GM18517 (cell line): ENCODE data around the gene TESK1.

Source experiments
- ATAC-seq: cut with Tn5 transposase; IDR thresholded peaks from one replicate; pipeline ENCODE4 v1.9.1; 2021; ENCODE audit warnings: mild to moderate bottlenecking, moderate library complexity; ENCODE audit not compliant: unreplicated experiment

Gene TESK1

GRCh38 chr9:35604578-35605350 lies at the start of gene TESK1:
TESK1 (plus strand) TSS chr9:35605262; CDS start chr9:35605620, 358 bp downstream.
- ATAC-seq, result peak; percentile 39

DNA sequence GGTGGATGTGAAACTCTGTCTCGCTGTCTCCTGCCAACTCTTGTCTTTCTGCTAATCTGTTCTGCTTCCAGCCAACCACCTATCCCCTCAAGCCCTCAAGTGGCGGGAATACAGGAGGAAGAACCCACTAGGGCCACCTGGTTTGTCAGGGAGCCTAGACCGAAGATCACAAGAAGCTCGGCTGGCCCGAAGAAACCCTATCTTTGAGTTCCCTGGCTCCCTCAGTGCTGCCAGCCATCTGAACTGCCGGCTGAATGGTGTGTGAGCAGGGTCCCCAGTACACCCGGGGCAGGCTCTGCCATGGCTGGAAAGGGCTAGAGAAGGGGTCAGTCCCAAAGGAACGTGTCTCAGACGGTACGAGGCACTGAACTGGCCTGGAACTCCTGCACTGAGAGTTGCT lies 49.2 kb upstream of the TESK1 start:
- ATAC-seq, result no peak

GRCh38 chr9:35556776-35557175 lies 48.3 kb upstream of the TESK1 start:
- ATAC-seq, result no peak

DNA sequence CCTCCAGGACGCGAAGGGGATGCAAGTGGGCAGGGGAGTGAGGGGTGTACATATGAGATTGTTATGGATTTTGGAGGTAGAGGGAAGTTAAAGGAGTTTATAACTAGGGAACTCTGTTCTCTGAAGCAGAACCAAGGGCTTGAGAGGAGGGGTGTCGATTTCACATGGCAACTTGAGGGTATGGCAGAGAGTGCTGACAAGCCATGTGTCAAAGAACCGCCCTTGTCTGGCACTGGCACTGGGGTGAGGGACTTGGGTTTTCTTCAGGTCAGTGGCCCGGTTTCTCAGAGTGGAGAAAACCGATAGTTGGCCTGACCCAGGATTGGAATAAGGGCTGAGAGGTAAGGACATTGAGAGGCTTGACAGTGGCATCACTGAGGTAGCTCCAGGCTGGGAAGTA lies 47.7 kb upstream of the TESK1 start:
- ATAC-seq, result no peak

DNA sequence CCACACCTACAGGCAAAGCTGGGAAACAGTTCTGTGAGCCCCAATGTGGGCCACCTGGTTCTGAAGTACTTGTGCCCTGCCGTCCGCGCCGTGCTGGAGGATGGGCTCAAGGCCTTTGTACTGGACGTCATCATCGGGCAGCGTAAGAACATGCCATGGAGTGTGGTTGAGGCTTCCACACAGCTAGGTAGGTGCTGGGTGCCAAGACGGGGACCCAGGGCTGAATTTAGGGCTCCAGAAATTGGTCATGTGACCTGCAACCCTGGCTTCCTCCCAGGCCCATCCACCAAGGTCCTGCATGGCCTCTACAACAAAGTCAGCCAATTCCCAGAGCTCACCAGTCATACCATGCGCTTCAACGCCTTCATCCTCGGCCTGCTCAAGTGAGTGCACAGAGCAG lies 46.9 kb upstream of the TESK1 start:
- ATAC-seq, result no peak

- ATAC-seq, result no peak
Observed at GRCh38 chr9:35559792-35560530, 45.1 kb upstream of the TESK1 start.

DNA sequence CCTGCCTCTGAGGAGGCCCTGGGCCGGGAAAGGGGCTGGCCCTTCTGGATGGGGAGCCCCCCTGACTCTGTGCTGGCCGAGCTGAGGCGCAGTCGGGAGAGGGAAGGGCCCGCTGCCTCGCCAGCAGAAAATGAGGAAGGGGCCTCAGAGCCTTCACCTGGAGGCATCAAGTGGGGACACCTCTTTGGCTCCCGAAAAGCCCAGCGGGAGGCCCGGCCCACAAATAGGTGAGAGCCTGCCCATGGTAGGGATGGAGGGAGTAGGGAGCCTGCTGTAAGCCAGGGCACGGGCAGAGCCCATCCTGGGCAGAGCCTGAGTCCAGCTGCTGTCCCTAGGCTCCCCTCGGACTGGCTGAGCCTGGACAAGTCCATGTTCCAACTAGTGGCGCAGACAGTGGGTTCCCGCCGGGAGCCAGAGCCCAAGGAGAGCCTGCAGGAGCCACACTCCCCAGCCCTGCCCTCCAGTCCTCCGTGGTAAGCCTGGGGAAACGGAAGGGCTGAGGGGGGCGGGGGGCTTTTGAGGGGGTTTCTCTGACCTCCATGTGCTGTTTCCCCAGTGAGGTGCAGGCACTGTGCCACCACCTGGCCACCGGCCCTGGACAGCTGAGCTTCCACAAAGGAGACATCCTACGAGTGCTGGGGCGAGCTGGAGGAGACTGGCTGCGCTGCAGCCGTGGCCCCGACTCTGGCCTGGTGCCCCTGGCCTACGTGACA lies 44.3 kb upstream of the TESK1 start:
- ATAC-seq, result no peak

DNA sequence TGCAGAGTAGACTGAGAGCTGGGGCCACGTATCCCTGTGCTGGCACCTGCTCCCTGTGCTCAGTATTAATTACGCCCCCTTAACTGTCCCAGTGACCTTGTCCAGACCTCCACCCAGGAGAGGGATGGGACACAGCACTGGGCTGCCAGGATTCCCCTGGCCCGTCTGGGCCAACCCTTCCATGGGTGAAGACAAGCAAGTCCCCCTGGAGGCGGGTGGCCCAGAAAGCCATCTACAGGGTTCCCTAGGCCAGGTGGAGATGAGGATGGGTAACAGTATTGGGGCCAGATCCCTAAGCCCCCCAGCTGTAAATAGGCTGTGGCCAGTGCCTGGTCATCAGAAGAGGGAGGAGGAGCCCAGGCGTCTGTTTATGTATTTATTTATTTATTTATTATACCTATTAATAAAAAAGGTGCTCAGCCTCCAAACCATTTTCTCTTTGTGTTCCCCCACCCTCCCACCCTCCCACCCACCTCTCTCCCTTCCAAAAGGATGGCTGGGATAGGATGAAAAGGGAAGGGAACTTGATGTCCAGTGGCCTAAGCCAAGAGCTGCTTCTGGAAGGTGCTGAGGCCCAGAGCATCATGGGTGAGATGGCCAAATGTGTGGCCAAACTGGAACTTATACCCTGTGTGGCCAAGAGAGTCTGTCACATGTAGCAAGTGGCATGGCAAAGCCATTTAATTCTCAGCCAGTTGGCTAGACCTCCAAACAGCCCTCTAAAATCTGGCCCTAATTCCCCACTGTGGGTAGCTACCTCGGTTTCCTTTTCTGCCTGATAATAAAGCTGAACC lies 43.4 kb upstream of the TESK1 start:
- no peak for ATAC-seq

GRCh38 chr9:35562895-35563780 lies 41.9 kb upstream of the TESK1 start:
- ATAC-seq, result no peak

DNA sequence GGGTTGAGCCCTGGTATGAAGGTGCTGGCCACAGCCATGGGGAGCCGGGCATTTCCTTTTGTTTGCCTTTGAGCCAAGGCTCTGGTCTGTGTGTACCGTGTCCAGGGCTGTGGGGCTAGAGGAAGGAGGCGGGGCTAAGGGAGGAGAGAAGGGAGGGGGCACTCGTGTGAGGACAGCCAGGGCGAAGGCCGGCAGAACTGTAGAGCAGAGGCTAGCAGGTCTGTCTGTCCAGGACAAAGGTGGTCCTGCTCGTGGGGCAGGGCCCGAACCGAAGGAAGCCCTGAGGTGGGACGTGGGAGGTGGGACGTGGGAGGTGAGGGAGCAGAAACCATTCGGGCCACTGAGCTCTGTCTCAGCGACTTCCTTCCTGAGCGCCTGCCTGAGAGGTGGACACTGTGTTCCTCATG lies 41.3 kb upstream of the TESK1 start:
- ATAC-seq, result no peak

DNA sequence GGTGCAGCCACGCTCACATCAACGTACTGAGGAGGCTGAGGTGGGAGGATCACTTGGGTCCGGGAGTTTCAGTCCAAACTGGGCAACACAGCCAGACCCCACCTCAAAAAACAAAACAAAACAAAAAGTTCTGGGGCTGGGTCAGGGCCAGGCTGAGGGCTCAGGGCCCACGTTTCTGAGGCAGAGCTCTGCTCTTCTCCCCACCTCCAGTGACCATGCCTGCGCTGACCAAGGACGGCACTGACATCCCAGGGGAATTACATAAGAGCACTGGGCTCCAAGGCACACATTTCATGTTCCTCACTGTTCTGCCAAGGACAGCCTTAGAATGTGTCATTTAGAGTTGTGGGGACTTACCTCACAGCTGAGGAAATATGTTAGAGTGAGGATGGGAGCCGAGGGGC lies 40.4 kb upstream of the TESK1 start:
- no peak for ATAC-seq

GRCh38 chr9:35566417-35566816 lies 38.6 kb upstream of the TESK1 start:
- no peak for ATAC-seq

DNA sequence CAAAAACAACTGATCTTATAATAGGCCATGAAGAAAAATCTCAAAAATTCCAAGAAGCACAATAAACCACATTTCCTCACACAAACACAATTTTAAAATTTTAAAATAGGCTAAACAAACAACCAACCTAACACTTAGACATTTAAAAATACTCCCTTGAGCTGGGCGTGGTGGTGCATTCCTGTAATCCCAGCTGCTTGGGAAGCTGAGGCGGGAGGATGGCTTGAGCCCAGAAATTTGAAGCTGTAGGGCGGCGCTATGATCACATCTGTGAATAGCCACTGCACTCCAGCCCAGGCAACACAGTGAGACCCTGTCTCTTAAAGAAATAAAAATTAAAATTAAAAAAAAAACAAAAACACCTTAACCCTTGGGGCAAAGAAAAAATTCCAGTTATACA lies 36.9 kb upstream of the TESK1 start:
- no peak for ATAC-seq

DNA sequence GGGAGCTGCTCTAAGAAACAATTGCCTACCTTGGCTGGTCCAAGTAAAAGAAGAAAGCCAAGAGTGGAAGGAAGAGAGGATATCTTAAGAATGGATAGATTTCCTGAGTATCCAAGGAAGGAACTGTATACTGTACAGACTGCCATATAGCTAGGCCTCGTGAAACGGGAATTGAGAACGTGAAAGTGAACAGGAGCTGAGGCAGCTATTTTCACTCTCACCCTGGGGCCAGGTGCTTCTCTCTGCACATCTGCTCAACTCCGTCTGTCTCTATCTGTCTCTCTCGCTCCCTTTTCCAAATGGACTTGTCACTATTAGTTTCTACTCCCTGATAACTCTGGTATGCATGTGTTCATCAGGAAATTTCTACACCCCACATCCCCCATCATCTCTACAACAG lies 35.9 kb upstream of the TESK1 start:
- ATAC-seq, result no peak

DNA sequence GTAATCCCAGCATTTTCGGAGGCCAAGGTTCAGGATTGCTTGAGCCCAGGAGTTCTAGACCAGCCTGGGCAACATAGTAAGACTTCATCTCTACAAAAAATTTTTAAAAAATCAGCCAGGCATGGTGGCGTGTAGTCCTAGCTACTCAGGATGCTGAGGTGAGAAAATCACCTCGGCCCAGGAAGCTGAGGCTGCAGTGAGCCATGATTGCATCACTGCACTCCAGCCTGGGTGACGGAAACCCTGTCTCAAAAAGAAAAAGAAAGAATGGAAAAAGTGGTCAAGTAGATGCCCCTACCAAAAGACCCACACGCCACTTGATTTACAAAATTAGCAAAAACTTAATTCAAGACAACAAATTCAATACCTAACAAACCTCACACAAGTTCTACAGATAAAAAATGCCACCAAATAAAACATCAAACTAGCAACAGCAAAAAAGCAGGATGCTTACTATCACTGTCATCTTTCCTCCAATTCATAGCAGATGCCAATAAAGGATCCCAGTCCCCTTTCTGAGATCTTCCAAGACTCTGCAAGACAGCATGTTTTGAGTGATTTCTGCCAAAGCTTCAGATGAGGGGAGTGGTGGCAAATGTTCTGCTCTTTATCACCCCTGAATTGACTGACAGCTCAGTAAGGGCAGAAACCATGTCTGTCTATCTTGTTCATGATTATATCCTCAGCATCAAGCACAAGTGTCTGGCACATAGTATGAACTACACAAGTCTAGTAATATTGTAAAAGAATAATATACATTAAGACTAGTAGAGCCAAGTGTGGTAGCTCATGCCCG lies 34.2 kb upstream of the TESK1 start:
- no peak for ATAC-seq

GRCh38 chr9:35574578-35575122 lies 30.4 kb upstream of the TESK1 start:
- ATAC-seq, result no peak

DNA sequence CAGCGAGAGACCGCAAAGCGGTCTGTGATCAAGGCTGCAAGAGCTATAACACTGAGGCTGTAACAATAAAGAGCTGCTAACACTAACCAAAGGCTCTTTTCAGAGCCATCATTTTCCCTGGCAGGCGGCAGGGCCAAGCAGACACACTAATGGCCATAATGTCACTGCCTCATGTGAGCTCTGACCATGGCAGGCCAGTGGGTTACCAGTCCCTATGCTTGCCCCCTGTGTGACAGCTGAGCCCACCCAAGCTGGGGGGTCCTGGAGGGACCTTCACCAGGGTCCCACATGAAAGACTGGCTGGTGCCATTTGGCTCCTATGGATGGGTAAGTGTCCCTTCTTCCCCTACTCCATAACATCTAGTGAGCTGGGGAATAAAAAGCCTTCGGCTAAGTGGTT lies 29.6 kb upstream of the TESK1 start:
- ATAC-seq, result no peak

DNA sequence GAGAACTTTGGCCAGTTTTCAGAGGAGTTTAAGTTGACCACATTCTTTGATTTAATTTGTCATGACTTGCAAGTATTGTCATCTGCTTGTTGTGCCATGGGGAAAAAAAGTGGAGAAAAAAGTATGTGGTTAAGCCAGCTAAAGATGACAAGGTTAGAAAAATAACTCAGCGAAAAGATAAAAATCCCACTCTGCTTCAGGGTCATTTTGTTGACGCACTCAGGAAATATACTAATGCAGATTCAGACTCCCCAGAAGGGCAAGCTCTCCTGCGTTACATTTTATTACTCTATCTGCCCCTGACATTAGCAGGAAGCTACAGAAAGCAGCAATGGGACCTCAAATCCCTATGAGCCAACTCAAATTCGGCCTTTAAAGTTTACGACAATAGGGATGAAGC lies 27.6 kb upstream of the TESK1 start:
- no peak for ATAC-seq

GRCh38 chr9:35579130-35579529 lies 25.9 kb upstream of the TESK1 start:
- ATAC-seq, result no peak
